GM12892 (cell line): ENCODE results near the gene ST7.

ENCODE experiments used
- DNase-seq: peaks from one replicate; pipeline ENCODE4 v3.0.0; 2011; ENCODE audit not compliant: insufficient read length
- FAIRE-seq: peaks from 2 replicates; lab custom pipeline; 2011; peaks lifted over from hg19 to GRCh38; lab: Jason Lieb, UNC
- POLR2A ChIP-seq: IDR thresholded peaks from 2 replicates; pipeline ENCODE4 v1.6.1; 2011; ENCODE audit warnings: low read depth, low read length, control low read depth
- POLR2AphosphoS5 ChIP-seq: IDR thresholded peaks from 2 replicates; pipeline ENCODE4 v1.6.1; 2011; ENCODE audit warnings: low read depth, low read length, control low read depth
- TAF1 ChIP-seq: IDR thresholded peaks from 2 replicates; pipeline ENCODE4 v1.6.1; 2011; ENCODE audit warnings: low read depth, mild to moderate bottlenecking, control low read depth, low read length, borderline replicate concordance

Gene ST7

DNA sequence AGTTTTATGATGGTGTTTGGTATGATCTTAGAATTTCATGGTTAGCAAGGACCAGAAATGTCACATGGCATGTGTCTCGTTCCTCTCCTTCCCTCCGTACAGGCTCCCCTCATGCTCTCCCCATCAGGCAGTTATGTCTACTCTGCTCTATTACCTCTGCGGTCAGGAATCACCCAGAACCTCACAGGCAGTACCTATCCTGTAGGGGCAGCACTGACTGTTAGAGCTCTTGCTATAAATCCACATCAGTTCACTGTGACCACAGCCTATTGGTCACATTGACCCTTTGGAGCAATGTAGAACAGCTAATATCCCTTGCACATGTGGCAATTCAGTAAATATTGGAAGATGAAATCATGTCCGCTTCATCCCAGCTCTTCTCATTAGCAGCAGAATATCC is 217.8 kb downstream of the ST7 start:
- TF ChIP-seq TAF1 (no peak), POLR2A (no peak), POLR2AphosphoS5 (no peak)
- FAIRE-seq: no peak
- DNase-seq: no peak

DNA sequence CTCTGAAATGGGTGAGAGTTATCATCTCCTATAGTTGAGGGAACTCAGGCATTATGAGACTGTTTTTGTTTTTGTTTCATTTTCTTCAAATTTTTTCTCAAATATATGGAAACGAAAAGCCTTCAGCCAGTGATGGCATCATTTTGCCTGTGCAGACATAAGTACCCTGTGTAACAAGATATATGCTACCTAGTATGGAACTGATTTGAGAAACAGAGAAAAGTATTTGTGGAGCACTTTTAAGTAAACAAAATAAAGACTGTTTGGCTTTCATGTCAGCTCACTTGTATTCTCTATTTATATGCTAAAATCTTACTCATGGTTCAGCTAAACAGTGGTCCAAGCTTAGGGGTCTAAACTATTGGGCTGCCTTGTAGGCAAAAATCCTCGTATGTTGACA is 219.0 kb downstream of the ST7 start:
- TF ChIP-seq POLR2AphosphoS5: no peak
- TF ChIP-seq TAF1: no peak
- no peak for TF ChIP-seq POLR2A
- FAIRE-seq (no peak), DNase-seq (no peak)

DNA sequence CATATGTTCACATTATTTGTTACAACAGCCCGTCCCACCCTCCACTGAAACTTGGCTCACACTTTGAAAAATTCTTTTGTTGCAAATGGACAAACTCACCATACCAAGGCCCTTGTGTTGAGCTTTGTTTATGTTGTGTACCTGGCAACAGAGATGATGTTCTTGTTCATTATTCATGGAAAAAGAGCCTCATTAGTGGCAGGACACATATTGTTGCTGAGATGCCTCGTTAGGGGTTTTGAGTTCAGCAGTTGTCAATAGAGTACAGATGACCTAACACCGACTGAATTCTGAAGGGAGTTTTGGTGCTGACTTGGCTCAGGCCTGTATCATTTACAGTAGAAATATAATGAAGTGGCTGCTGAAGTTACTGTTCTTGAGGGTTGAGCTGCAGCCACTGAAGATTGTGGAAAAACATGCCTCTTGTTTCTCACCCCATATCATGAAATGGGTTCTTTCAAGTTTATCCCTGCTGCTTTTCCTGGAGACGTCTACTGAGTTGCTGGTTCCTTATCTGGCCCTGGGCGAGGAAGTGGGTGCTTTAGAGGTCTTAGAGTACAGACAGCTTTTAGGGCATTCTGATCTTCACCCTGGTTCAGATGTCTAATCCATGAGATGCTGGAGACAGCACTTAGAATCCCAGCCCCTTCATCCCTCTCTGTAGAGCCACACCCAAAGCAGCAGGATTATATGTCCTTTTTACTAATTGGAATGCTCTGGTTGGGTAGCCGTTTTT is 219.9 kb downstream of the ST7 start:
- DNase-seq (no peak), FAIRE-seq (no peak)
- no peak for TF ChIP-seq POLR2A
- TF ChIP-seq TAF1: no peak
- no peak for TF ChIP-seq POLR2AphosphoS5

DNA sequence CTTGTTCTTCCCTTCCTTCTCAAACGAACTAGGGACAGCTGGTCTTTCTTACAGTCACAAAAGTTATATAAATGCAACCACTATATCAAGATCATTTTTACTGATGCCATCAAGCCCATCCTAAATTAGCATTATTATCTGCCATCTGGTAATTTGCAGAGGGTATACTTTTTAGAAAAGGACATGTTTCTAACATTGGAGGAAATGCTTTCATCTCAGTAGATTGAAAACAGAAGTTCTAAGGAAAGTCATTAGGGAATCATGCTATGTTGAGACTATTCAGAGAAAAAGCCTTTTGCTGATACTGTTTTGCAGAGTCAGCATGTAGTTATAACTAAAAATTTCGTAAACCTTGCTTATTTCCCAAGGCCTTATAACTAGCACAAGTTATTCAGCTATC is 222.9 kb downstream of the ST7 start:
- TF ChIP-seq POLR2A (no peak), POLR2AphosphoS5 (no peak), TAF1 (no peak)
- DNase-seq (no peak), FAIRE-seq (no peak)

DNA sequence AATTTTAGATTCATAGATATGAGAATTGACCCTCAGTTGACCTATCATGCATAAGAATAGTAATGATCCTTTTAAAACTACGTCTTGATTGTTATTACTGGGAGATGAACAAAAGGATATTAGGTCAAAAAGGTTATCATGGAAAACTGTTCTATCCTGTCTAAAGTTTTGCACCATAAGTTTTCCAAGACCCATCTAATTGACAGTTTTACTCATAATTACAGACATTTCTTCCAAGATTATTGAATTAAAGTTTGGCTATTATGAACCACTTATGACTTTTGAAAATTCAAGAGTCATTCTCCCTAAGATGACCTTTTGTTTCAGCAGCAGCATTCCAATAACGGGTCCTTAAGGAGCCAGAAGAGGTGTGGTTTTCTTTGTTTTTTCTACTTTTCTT is 225.3 kb downstream of the ST7 start:
- FAIRE-seq (no peak), DNase-seq (no peak)
- no peak for TF ChIP-seq POLR2A
- TF ChIP-seq TAF1: no peak
- TF ChIP-seq POLR2AphosphoS5: no peak

DNA sequence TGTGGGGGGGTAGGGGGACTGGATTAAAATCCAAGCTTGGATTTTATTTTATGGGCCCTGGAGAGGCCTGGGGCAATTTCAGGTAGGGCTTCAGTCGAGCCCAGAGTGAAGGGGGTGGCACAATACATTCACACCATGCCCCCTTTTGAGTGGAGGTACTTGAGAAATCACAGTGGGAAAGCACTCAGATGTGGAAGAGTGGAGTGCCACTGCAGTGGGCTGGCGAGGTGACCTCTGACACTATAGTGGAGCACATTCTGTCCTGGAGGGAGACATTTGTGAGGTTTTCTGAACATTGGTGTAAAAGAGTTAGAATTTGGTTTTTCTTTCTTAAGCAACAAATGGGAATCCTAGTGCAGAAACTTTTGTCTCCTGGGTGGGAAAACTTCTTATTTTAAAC is 226.4 kb downstream of the ST7 start:
- FAIRE-seq (no peak), DNase-seq (no peak)
- TF ChIP-seq POLR2A (no peak), TAF1 (no peak)

DNA sequence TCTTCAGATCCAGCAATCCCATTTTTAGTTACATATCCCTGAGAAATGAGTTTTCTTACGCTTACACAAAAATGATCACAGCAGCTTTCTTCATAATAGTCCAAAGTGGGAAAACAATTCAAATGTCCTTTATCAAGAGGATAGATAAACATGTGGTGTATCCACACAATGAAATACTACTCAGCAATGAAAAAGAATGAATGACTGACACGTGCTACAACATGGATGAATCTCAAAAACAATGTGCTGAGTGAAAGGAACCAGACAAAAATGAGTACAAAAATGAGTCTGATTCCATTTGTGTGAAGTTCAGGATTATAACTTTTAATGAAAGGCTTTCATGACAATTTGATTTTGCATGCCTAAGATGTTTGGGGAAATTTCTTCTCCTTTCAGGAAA is 230.4 kb downstream of the ST7 start:
- FAIRE-seq: no peak
- no peak for DNase-seq
- no peak for TF ChIP-seq TAF1
- no peak for TF ChIP-seq POLR2A

DNA sequence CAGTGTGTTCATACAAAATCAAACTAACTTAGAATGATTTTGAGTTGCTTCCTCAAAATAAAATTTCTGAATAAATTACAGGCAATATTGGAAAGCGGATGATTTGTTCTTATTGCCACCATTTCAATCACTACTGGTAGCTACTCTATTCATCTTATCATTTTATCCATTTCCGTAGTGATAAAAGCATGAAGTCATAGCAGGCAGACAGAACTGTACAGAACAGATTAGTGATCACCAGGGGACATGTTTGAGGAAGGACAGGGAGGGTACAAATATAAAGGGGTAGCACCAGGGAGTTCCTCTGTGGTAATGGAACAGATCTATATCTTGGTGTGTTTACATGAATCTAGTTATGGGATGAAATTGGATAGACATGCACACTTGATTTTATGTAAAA is 231.1 kb downstream of the ST7 start:
- no peak for TF ChIP-seq TAF1
- no peak for TF ChIP-seq POLR2AphosphoS5
- no peak for TF ChIP-seq POLR2A
- FAIRE-seq (no peak), DNase-seq (no peak)

DNA sequence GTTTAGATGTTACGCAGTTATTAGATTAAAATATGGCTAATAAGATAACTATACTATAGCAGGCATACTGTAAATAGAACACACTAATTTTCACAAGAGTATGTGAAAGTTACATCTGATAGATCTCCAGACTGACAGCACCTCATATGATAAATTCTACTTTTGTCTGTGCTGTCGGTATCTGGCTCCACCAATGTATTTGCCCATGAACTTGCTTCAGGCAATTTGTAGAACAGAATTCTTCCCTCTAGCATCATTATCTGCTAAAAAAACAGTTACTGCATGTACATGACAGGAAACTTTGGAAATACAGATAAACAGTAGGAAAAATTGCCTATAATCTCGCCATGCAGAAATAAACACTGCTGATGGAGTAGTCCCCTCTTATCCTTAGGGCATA is 231.8 kb downstream of the ST7 start:
- DNase-seq: no peak
- TF ChIP-seq POLR2AphosphoS5 (no peak), POLR2A (no peak), TAF1 (no peak)
- no peak for FAIRE-seq

DNA sequence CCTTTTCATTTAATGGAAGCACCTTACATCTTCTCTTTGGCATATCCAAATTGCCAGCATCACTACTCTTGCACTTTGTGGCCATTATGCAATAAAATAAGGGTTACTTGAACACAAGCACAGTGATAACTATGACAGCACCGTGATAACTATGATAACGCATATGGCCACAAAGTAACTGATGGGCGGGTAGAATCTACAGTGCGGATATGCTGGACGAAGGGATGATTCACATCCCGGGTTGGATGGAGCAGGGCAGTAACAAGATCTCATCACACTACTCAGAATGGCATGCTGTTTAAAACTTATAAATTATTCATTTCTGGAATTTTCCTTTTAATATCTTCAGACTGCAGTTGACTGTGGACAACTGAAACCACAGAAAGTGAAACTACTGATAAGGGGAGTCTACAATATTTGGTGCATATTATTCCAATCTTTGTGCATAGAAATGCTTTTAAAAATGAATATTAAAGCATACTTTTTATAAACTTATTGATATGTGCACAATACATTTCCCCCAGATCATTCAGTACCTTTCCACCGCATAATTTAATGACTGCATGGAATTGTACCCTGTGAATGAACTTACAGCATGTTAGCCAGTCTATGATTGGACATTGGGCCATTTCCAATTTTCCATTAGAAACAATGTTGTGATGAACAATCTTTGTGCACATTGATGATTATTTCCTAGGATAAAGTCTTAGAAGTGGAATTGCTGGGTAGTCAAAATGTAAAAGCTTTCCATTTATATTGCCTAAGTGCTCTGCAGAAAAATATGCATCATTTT is 233.1 kb downstream of the ST7 start:
- TF ChIP-seq TAF1: no peak
- no peak for TF ChIP-seq POLR2A
- no peak for TF ChIP-seq POLR2AphosphoS5
- FAIRE-seq: peak; percentile 36
- no peak for DNase-seq

DNA sequence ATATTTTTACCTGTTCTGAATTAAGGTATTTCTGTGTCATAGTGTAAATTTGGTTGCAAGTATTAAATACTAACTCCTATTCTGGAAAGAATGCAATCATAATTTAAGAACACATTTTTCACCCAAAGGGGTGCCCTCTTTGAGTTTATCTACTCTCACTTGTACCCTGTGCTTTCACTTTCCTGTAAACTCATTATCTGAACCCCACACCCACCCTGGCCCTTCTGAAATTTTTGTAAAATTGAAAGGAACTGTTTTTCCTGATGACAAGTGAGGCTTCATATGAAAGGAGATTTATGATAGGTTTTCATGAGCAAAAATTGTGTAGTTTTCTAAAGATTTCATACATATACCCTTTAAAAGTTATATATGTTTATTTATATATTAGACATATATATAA is 235.1 kb downstream of the ST7 start:
- no peak for DNase-seq
- TF ChIP-seq POLR2AphosphoS5 (no peak), TAF1 (no peak), POLR2A (no peak)
- no peak for FAIRE-seq
